A673 (cell line): ENCODE measurements around the gene FLRT1. TPM values are rescaled to one million over a fixed set of nuclear protein-coding genes. Genes with fewer than 3 reads are reported as not detected.

Source experiments
- BruUV-seq: library from RNA; stranded (reverse); fragments of 400-500 nt; replicated peaks from 2 replicates; lab custom pipeline; 2021; lab: Mats Ljungman, UMichigan
- CTCF ChIA-PET: fragments of 300-600 bp; sonication (Branson Sonifier 250); formaldehyde crosslinking; loops from one replicate; lab custom pipeline; 2022; ENCODE audit warnings: antibody characterized with exemption; lab: Charles Lee
- POLR2A ChIA-PET: fragments of 300-600 bp; sonication (Branson Sonifier 250); formaldehyde crosslinking; loops from one replicate; lab custom pipeline; 2022; ENCODE audit warnings: antibody characterized with exemption; ENCODE audit not compliant: low non-redundant PET; lab: Charles Lee
- DNase-seq: peaks from one replicate; pipeline ENCODE4 v3.0.0-alpha.2; 2015; ENCODE audit warnings: low spot score
- H3K27ac ChIP-seq: fragments of 200-600 bp; sonication (generic); 2 replicates; pipeline ENCODE4 v1.5.1; 2016; ENCODE audit warnings: mixed run types, low read depth, mild to moderate bottlenecking, mixed read lengths, antibody characterized with exemption, low read length; ENCODE audit not compliant: poor library complexity, severe bottlenecking
- H3K27me3 ChIP-seq: fragments of 200-600 bp; sonication (generic); replicated peaks from 2 replicates; pipeline ENCODE4 v1.6.1; 2017; ENCODE audit warnings: mixed run types, low read depth, mild to moderate bottlenecking, mixed read lengths, antibody characterized with exemption, low read length; ENCODE audit not compliant: insufficient read depth, poor library complexity
- H3K36me3 ChIP-seq: fragments of 200-600 bp; sonication (generic); 2 replicates; pipeline ENCODE4 v1.6.1; 2016; ENCODE audit warnings: mixed run types, mild to moderate bottlenecking, mixed read lengths, antibody characterized with exemption, low read length; ENCODE audit not compliant: insufficient read depth, poor library complexity, severe bottlenecking
- H3K4me1 ChIP-seq: fragments of 200-600 bp; sonication (generic); 2 replicates; pipeline ENCODE4 v1.6.1; 2017; ENCODE audit warnings: mixed run types, mild to moderate bottlenecking, mixed read lengths, antibody characterized with exemption, low read length; ENCODE audit not compliant: insufficient read depth, poor library complexity, severe bottlenecking
- H3K4me3 ChIP-seq: fragments of 200-600 bp; sonication (generic); 2 replicates; pipeline ENCODE4 v1.5.1; 2016; ENCODE audit warnings: low read depth, mixed run types, mild to moderate bottlenecking, mixed read lengths, low read length; ENCODE audit not compliant: poor library complexity, severe bottlenecking
- H3K9me3 ChIP-seq: fragments of 200-600 bp; sonication (generic); 2 replicates; pipeline ENCODE4 v1.6.1; 2016; ENCODE audit warnings: mixed run types, low read depth, mild to moderate bottlenecking, mixed read lengths, antibody characterized with exemption, low read length; ENCODE audit not compliant: poor library complexity, severe bottlenecking
- CTCF ChIP-seq: fragments of 300-800, 200-600 bp; sonication (generic); conservative IDR thresholded peaks from 2 replicates; pipeline ENCODE4 v1.5.1; 2017; ENCODE audit warnings: low read depth, mild to moderate bottlenecking, antibody characterized with exemption, low read length, moderate library complexity, mixed read lengths
- EZH2 ChIP-seq: fragments of 200-600 bp; sonication (generic); IDR thresholded peaks from 2 replicates; pipeline ENCODE4 v1.6.1; 2017; ENCODE audit warnings: borderline replicate concordance, low read depth, mild to moderate bottlenecking, mixed read lengths, antibody characterized with exemption, low read length; ENCODE audit not compliant: poor library complexity, severe bottlenecking
- intact Hi-C: fragments of 100-400 bp; cut with micrococcal nuclease; formaldehyde crosslinking; loops from one replicate; pipeline ENCODE4 v1.10.0; 2022; ENCODE audit not compliant: unreplicated experiment
- total RNA-seq: library from RNA; stranded (reverse); gene quantifications from 2 replicates; pipeline ENCODE4 v1.2.3, GENCODE V29; 2021

The FLRT1 gene
- total RNA-seq, 1 experiment from 2014 or later, result 0.45 TPM

GRCh38 chr11:64078284-64078683, 42.6 kb downstream of the FLRT1 start:
- H3K27me3 ChIP-seq, result no peaks in the 10 kb centered on the region
- H3K4me3 ChIP-seq, result peak overlapping the region; percentile 4
- intact Hi-C loops, result no loop called here
- H3K36me3 ChIP-seq, result no peaks in the 10 kb centered on the region
- H3K27ac ChIP-seq, result peak overlapping the region; percentile 67
- no peaks in the 10 kb centered on the region for H3K9me3 ChIP-seq
- CTCF ChIA-PET, result no interaction called here
- peak; percentile 95 for DNase-seq
- peaks cover 45% of the 10 kb centered on the region for H3K4me1 ChIP-seq
- TF ChIP-seq CTCF (no peak), EZH2 (no peak)
- BruUV-seq, result no TSS peak
- POLR2A ChIA-PET, result no interaction called here

- no peak for TF ChIP-seq CTCF
- no peak for TF ChIP-seq EZH2
- no peaks in the 10 kb centered on the region for H3K27me3 ChIP-seq
- no peaks in the 10 kb centered on the region for H3K36me3 ChIP-seq
- intact Hi-C loops, result no loop called here
- ChIA-PET CTCF (no interaction called here), POLR2A (no interaction called here)
- H3K4me3 ChIP-seq, result peak overlapping the region; percentile 4
- no TSS peak for BruUV-seq
- peak; percentile 55 for DNase-seq
- no peaks in the 10 kb centered on the region for H3K9me3 ChIP-seq
- peak overlapping the region; percentile 67 for H3K27ac ChIP-seq
- H3K4me1 ChIP-seq, result peaks cover 44% of the 10 kb centered on the region
Observed at GRCh38 chr11:64078905-64079304, 43.2 kb downstream of the FLRT1 start.

- intact Hi-C loops, result no loop called here
- no TSS peak for BruUV-seq
- H3K9me3 ChIP-seq, result no peaks in the 10 kb centered on the region
- no peak overlapping the region for H3K27ac ChIP-seq
- H3K27me3 ChIP-seq, result no peaks in the 10 kb centered on the region
- H3K36me3 ChIP-seq, result no peaks in the 10 kb centered on the region
- no peak overlapping the region for H3K4me3 ChIP-seq
- CTCF ChIA-PET, result no interaction called here
- POLR2A ChIA-PET, result no interaction called here
- no peak for DNase-seq
- TF ChIP-seq CTCF (no peak), EZH2 (no peak)
- H3K4me1 ChIP-seq, result peaks cover 43% of the 10 kb centered on the region
Observed at GRCh38 chr11:64080390-64080789, 44.7 kb downstream of the FLRT1 start.
